Measurements from ENCODE around the gene GGA1. TPM values are rescaled to one million over a fixed set of nuclear protein-coding genes. Genes with fewer than 3 reads are reported as not detected.

GGA1 gene
- total RNA-seq, 1 donor from 2014 or later: 49.6 TPM

- no peak for TF ChIP-seq CTCF (conservative IDR thresholded peaks at IDR 0.05; ENCODE audit: low read depth, low read length)
- no peak for DNase-seq (ENCODE audit: low read depth)
- H3K4me3 ChIP-seq (ENCODE audit: low read depth, low read length): no peak overlapping the region
Measured at GRCh38 chr22:37665487-37665886, 56.9 kb downstream of the GGA1 start.

- H3K4me3 ChIP-seq (ENCODE audit: low read depth, low read length): no peak overlapping the region
- TF ChIP-seq CTCF (conservative IDR thresholded peaks at IDR 0.05; ENCODE audit: low read depth, low read length): no peak
- DNase-seq (ENCODE audit: low read depth): no peak
Measured at GRCh38 chr22:37669586-37669985, 61.0 kb downstream of the GGA1 start.

GRCh38 chr22:37672206-37672919 is 63.7 kb downstream of the GGA1 start:
- no peak for DNase-seq (ENCODE audit: low read depth)
- no peak for TF ChIP-seq CTCF (conservative IDR thresholded peaks at IDR 0.05; ENCODE audit: low read depth, low read length)

GRCh38 chr22:37672920-37673455 is 64.4 kb downstream of the GGA1 start:
- H3K4me3 ChIP-seq (ENCODE audit: low read depth, low read length): no peak overlapping the region
- no peak for DNase-seq (ENCODE audit: low read depth)
- no peak for TF ChIP-seq CTCF (conservative IDR thresholded peaks at IDR 0.05; ENCODE audit: low read depth, low read length)

More at GRCh38 chr22:37672206-37672919, 63.7 kb downstream of the GGA1 start:
- no peak overlapping the region for H3K4me3 ChIP-seq (ENCODE audit: low read depth, low read length)

- no peak overlapping the region for H3K4me3 ChIP-seq (ENCODE audit: low read depth, low read length)
- TF ChIP-seq CTCF (conservative IDR thresholded peaks at IDR 0.05; ENCODE audit: low read depth, low read length): no peak
- DNase-seq (ENCODE audit: low read depth): no peak
Measured at GRCh38 chr22:37674248-37674647, 65.6 kb downstream of the GGA1 start.

GRCh38 chr22:37674951-37675929 is 66.6 kb downstream of the GGA1 start, which contains the start of gene LGALS1:
Gene LGALS1, plus strand, starts transcription at chr22:37675636. Its CDS starts 67 bp downstream, at chr22:37675703.
- TF ChIP-seq CTCF (conservative IDR thresholded peaks at IDR 0.05; ENCODE audit: low read depth, low read length): no peak
- peak within 1 kb of the TSS; percentile 75 for H3K4me3 ChIP-seq (ENCODE audit: low read depth, low read length)
- no peak for DNase-seq (ENCODE audit: low read depth)
